CD4-positive, alpha-beta memory T cell (primary cell): ENCODE results near the gene CHST10. TPM values are rescaled to one million over a fixed set of nuclear protein-coding genes. Genes with fewer than 3 reads are reported as not detected.

ENCODE experiments used
- polyA plus RNA-seq, 2 donors: library from polyadenylated mRNA; unstranded; fragments of 300-500 nt; fragmentation: Illumina TruSeq; gene quantifications; one replicate each; pipeline ENCODE4 v1.2.3, GENCODE V29; 2021
- total RNA-seq, 2 experiments: library from RNA; stranded (reverse); gene quantifications; one replicate each; pipeline ENCODE4 v1.2.3, GENCODE V29; 2021

CHST10 gene
- total and polyA plus RNA-seq, 4 experiments from 2014 or later, result 0.24 to 1.7 (median 1.2) TPM

Other genes starting within 250 kb of the CHST10 start
- gene LONRF2, start 95.2 kb downstream of the CHST10 start, total RNA-seq, result under 1 TPM; 0.03 to 0.06 TPM
- under 1 TPM in 1 of 2 donors, not detected in 1; 0.29 TPM for gene LONRF2, start 95.2 kb downstream of the CHST10 start, polyA plus RNA-seq
- not detected for gene NMS, start 52.8 kb upstream of the CHST10 start, total RNA-seq
- not detected for gene NMS, start 52.8 kb upstream of the CHST10 start, polyA plus RNA-seq
- 10 to 100 TPM; 16.6 to 17.8 TPM for gene PDCL3, start 145.3 kb upstream of the CHST10 start, total RNA-seq
- gene PDCL3, start 145.3 kb upstream of the CHST10 start, polyA plus RNA-seq, result 10 to 100 TPM; 56.7 to 73.6 TPM